Progenitor cell of endocrine pancreas (in vitro differentiated cells): ENCODE measurements around the gene IQGAP3. TPM values are rescaled to one million over a fixed set of nuclear protein-coding genes. Genes with fewer than 3 reads are reported as not detected.

Source experiments
- DNase-seq: peaks from one replicate; pipeline ENCODE4 v3.0.0; 2021; ENCODE audit warnings: low spot score; ENCODE audit not compliant: unreplicated experiment
- H3K27ac Mint-ChIP-seq: 2 replicates; pipeline ENCODE4 v1.8.0; 2021; ENCODE audit warnings: mild to moderate bottlenecking, moderate library complexity, mixed read lengths
- H3K27me3 Mint-ChIP-seq: 2 replicates; pipeline ENCODE4 v1.8.0; 2021; ENCODE audit warnings: mixed read lengths
- H3K36me3 Mint-ChIP-seq: 2 replicates; pipeline ENCODE4 v1.8.0; 2022; ENCODE audit warnings: mixed read lengths; ENCODE audit not compliant: insufficient read depth
- H3K4me1 Mint-ChIP-seq: 2 replicates; pipeline ENCODE4 v1.8.0; 2021; ENCODE audit warnings: low read depth, mixed read lengths
- H3K4me3 Mint-ChIP-seq: 2 replicates; pipeline ENCODE4 v1.8.0; 2021; ENCODE audit warnings: low read depth, mild to moderate bottlenecking, moderate library complexity, mixed read lengths
- H3K9me3 Mint-ChIP-seq: 2 replicates; pipeline ENCODE4 v1.8.0; 2021; ENCODE audit warnings: low read depth, mixed read lengths
- total RNA-seq: library from RNA; stranded (reverse); gene quantifications from 2 replicates; pipeline ENCODE4 v1.2.1, GENCODE V29; 2021
- TF ChIP-seq, protein P1 (sequence below): fragments of 200-600 bp; sonication (generic); IDR thresholded peaks from one replicate; pipeline ENCODE4 v1.5.0; 2021; ENCODE audit warnings: antibody characterized with exemption, mild to moderate bottlenecking; ENCODE audit not compliant: unreplicated experiment

IQGAP3 gene
- total RNA-seq, 1 donor from 2014 or later = 29.6 TPM

DNA sequence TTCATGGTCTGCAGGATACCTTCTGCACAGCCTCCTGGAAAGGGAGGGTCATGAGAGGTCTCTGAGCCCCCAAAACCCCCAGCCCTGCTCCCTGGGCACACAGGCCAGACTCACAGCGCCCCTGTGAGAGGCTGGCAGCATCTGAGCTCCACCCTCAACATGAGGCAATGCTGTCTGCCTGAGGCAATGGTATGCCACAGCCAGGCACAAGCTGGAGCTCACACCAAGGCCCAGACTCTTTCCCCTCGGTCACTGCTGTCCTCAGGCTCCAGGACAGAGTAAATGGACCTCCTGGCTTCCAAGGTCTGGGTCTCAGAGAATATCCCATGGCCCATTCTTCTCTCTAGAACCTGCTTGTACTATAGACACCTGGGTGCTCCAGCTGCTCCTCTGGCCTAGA lies 89.0 kb downstream of the IQGAP3 start:
- no peak for DNase-seq
- Mint-ChIP-seq H3K36me3 (peaks cover 13% of the 10 kb centered on the region), H3K27ac (no peak overlapping the region), H3K9me3 (no peaks in the 10 kb centered on the region), H3K4me1 (no peaks in the 10 kb centered on the region), H3K27me3 (no peaks in the 10 kb centered on the region), H3K4me3 (no peak overlapping the region)
- TF ChIP-seq, protein P1, sequence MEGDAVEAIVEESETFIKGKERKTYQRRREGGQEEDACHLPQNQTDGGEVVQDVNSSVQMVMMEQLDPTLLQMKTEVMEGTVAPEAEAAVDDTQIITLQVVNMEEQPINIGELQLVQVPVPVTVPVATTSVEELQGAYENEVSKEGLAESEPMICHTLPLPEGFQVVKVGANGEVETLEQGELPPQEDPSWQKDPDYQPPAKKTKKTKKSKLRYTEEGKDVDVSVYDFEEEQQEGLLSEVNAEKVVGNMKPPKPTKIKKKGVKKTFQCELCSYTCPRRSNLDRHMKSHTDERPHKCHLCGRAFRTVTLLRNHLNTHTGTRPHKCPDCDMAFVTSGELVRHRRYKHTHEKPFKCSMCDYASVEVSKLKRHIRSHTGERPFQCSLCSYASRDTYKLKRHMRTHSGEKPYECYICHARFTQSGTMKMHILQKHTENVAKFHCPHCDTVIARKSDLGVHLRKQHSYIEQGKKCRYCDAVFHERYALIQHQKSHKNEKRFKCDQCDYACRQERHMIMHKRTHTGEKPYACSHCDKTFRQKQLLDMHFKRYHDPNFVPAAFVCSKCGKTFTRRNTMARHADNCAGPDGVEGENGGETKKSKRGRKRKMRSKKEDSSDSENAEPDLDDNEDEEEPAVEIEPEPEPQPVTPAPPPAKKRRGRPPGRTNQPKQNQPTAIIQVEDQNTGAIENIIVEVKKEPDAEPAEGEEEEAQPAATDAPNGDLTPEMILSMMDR = no peak

DNA sequence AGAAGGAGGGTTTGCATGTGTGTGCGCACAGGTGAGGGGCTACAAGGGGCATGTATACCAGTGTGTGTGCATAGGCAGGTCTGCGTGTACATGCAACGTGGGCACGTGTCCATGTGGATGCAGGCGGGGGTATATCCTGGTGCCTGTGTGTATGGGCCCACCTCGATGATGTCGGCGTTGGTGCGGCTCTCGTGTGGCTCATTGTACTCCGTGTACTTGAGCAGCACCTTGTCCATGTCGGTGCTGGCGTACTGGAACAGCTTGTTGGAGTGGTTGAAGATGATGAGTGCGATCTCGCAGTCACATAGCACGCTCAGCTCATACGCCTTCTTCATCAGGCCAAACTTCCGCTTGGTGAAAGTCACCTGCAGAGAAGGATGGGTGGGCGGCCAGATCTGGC lies 90.1 kb downstream of the IQGAP3 start:
- H3K36me3 Mint-ChIP-seq = peaks cover 13% of the 10 kb centered on the region
- H3K4me3 Mint-ChIP-seq = no peak overlapping the region
- no peaks in the 10 kb centered on the region for H3K27me3 Mint-ChIP-seq
- no peak overlapping the region for H3K27ac Mint-ChIP-seq
- no peaks in the 10 kb centered on the region for H3K9me3 Mint-ChIP-seq
- TF ChIP-seq, protein P1 = no peak
- no peak for DNase-seq
- no peaks in the 10 kb centered on the region for H3K4me1 Mint-ChIP-seq

DNA sequence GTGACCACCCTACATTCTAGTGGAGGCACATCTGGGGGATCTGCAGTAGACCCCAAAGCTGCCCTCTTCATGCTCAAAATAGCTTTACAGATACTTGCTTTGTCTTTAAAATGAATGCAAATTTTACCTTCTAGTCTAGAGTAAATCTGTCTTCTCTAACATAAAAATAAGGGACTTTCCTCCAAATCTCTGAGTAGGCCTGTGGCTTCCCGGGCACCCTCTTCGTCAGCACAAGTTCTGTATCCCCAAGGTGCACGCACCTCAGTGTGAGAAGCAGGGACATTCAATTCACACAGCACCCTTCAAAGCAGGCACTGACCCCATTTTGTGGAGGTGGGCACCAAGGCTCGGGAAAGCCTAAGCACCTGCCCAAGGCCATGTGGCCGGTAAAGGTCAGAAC lies 90.8 kb downstream of the IQGAP3 start:
- Mint-ChIP-seq H3K27ac (no peak overlapping the region), H3K4me3 (no peak overlapping the region), H3K36me3 (peaks cover 14% of the 10 kb centered on the region), H3K27me3 (no peaks in the 10 kb centered on the region), H3K4me1 (no peaks in the 10 kb centered on the region), H3K9me3 (no peaks in the 10 kb centered on the region)
- no peak for DNase-seq
- TF ChIP-seq, protein P1 = no peak

DNA sequence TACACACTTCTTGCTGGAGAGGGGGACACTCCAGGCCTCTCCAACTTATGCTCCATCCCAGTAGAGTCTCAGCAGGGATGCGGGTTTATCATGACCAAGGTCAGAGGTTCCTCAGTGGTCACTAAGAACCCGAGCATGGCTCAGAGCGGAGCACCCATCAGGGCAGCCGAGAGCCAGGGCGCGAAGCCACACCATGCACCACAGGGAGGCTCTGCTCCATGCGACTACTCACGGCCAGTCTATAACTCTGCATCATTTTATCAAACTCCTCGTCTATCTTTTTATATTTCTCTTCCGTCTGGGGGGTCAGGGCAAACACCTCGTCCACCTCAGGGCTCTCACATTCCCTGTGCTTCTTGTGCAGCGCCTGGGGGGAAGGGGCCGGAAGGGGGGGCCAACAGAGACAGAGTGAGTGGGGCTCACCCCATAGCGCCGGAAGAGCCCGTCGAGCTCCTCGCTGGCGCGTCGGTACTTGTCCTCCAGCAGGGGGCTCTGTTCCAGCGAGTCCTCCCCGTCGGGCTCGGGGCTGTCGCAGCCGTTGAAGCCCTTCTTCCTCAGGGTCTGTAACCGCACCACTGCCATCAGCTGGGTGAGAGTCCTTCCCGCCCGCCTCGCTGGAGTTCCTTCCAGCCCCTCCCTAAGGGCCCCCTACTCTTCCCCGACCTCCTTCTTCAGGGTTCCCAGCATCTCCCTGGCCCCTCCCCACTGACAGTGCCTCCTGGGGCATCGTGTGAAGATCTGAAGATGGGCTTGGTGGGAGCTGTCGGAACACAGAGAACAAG lies 91.8 kb downstream of the IQGAP3 start:
- H3K9me3 Mint-ChIP-seq = no peaks in the 10 kb centered on the region
- DNase-seq = no peak
- H3K36me3 Mint-ChIP-seq = peaks cover 16% of the 10 kb centered on the region
- H3K4me3 Mint-ChIP-seq = no peak overlapping the region
- H3K27me3 Mint-ChIP-seq = no peaks in the 10 kb centered on the region
- H3K27ac Mint-ChIP-seq = no peak overlapping the region
- TF ChIP-seq, protein P1 = peak; percentile 66
- H3K4me1 Mint-ChIP-seq = no peaks in the 10 kb centered on the region

DNA sequence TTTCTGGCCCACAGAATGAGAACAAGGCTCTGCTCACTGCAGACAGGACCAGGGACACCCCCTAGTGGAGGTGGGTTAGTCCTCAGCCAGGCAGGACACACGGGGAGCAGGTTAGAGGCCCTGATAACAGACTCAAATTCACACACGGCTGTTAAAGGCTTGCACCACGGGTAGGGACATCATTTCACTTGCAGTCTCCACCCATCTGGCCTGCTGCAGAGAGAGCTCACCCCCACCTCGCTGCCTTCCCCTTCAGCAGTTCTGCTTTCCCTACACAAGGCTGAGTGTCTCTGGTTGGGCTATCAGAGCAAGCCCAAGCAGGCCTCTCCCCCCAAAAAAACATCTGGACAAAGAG lies 92.4 kb downstream of the IQGAP3 start:
- H3K36me3 Mint-ChIP-seq = peaks cover 16% of the 10 kb centered on the region
- H3K27ac Mint-ChIP-seq = peak overlapping the region; percentile 56
- H3K4me1 Mint-ChIP-seq = no peaks in the 10 kb centered on the region
- no peak for DNase-seq
- no peaks in the 10 kb centered on the region for H3K9me3 Mint-ChIP-seq
- TF ChIP-seq, protein P1 = no peak
- H3K27me3 Mint-ChIP-seq = no peaks in the 10 kb centered on the region
- H3K4me3 Mint-ChIP-seq = no peak overlapping the region
